Measurements from ENCODE around the gene RAVER2. TPM values are rescaled to one million over a fixed set of nuclear protein-coding genes. Genes with fewer than 3 reads are reported as not detected.

RAVER2 gene
- total RNA-seq, 1 donor from 2014 or later: 11.9 TPM

GRCh38 chr1:64826991-64827390, 82.1 kb downstream of the RAVER2 start:
- Mint-ChIP-seq H3K27me3 (ENCODE audit: unreplicated experiment) (peaks cover 1% of the 10 kb centered on the region), H3K9me3 (ENCODE audit: unreplicated experiment) (no peaks in the 10 kb centered on the region), H3K36me3 (ENCODE audit: low read depth, unreplicated experiment) (no peaks in the 10 kb centered on the region), H3K4me3 (ENCODE audit: unreplicated experiment) (no peak overlapping the region), H3K27ac (ENCODE audit: unreplicated experiment) (no peak overlapping the region), H3K4me1 (ENCODE audit: unreplicated experiment) (no peaks in the 10 kb centered on the region)
- DNase-seq (ENCODE audit: low spot score): no peak
- no peak for TF ChIP-seq CTCF (IDR thresholded peaks at IDR 0.05; ENCODE audit: unreplicated experiment)

GRCh38 chr1:64828829-64829228, 84.0 kb downstream of the RAVER2 start:
- no peak for DNase-seq (ENCODE audit: low spot score)
- Mint-ChIP-seq H3K36me3 (ENCODE audit: low read depth, unreplicated experiment) (peaks cover 14% of the 10 kb centered on the region), H3K27me3 (ENCODE audit: unreplicated experiment) (peaks cover 2% of the 10 kb centered on the region), H3K4me3 (ENCODE audit: unreplicated experiment) (no peak overlapping the region), H3K27ac (ENCODE audit: unreplicated experiment) (no peak overlapping the region), H3K4me1 (ENCODE audit: unreplicated experiment) (peaks cover 6% of the 10 kb centered on the region), H3K9me3 (ENCODE audit: unreplicated experiment) (no peaks in the 10 kb centered on the region)
- TF ChIP-seq CTCF (IDR thresholded peaks at IDR 0.05; ENCODE audit: unreplicated experiment): no peak

GRCh38 chr1:64829411-64830029, 84.6 kb downstream of the RAVER2 start:
- H3K27me3 Mint-ChIP-seq (ENCODE audit: unreplicated experiment): peaks cover 2% of the 10 kb centered on the region
- no peak overlapping the region for H3K27ac Mint-ChIP-seq (ENCODE audit: unreplicated experiment)
- H3K9me3 Mint-ChIP-seq (ENCODE audit: unreplicated experiment): no peaks in the 10 kb centered on the region
- H3K4me3 Mint-ChIP-seq (ENCODE audit: unreplicated experiment): no peak overlapping the region
- no peak for DNase-seq (ENCODE audit: low spot score)
- TF ChIP-seq CTCF (IDR thresholded peaks at IDR 0.05; ENCODE audit: unreplicated experiment): no peak
- H3K36me3 Mint-ChIP-seq (ENCODE audit: low read depth, unreplicated experiment): peaks cover 18% of the 10 kb centered on the region
- H3K4me1 Mint-ChIP-seq (ENCODE audit: unreplicated experiment): peaks cover 10% of the 10 kb centered on the region

- TF ChIP-seq CTCF (IDR thresholded peaks at IDR 0.05; ENCODE audit: unreplicated experiment): no peak
- peaks cover 20% of the 10 kb centered on the region for H3K36me3 Mint-ChIP-seq (ENCODE audit: low read depth, unreplicated experiment)
- H3K4me1 Mint-ChIP-seq (ENCODE audit: unreplicated experiment): peaks cover 10% of the 10 kb centered on the region
- no peak overlapping the region for H3K4me3 Mint-ChIP-seq (ENCODE audit: unreplicated experiment)
- DNase-seq (ENCODE audit: low spot score): no peak
- H3K27me3 Mint-ChIP-seq (ENCODE audit: unreplicated experiment): peaks cover 2% of the 10 kb centered on the region
- H3K9me3 Mint-ChIP-seq (ENCODE audit: unreplicated experiment): no peaks in the 10 kb centered on the region
- H3K27ac Mint-ChIP-seq (ENCODE audit: unreplicated experiment): no peak overlapping the region
Observed at GRCh38 chr1:64830030-64830651, 85.3 kb downstream of the RAVER2 start.

GRCh38 chr1:64834734-64835133, 89.9 kb downstream of the RAVER2 start:
- H3K4me3 Mint-ChIP-seq (ENCODE audit: unreplicated experiment): no peak overlapping the region
- H3K4me1 Mint-ChIP-seq (ENCODE audit: unreplicated experiment): peaks cover 17% of the 10 kb centered on the region
- no peak for DNase-seq (ENCODE audit: low spot score)
- H3K27ac Mint-ChIP-seq (ENCODE audit: unreplicated experiment): no peak overlapping the region
- TF ChIP-seq CTCF (IDR thresholded peaks at IDR 0.05; ENCODE audit: unreplicated experiment): no peak
- peaks cover 1% of the 10 kb centered on the region for H3K27me3 Mint-ChIP-seq (ENCODE audit: unreplicated experiment)
- H3K36me3 Mint-ChIP-seq (ENCODE audit: low read depth, unreplicated experiment): peaks cover 60% of the 10 kb centered on the region
- H3K9me3 Mint-ChIP-seq (ENCODE audit: unreplicated experiment): no peaks in the 10 kb centered on the region

All from endothelial cell (in vitro differentiated cells).